NCI-H446 (cell line): ENCODE measurements around the gene PMS1.
"Not testable (repeated sequence)": the region's sequence is repeated elsewhere in the genome, so short reads cannot be mapped to it uniquely, and the experiment has no call there.

ENCODE experiments used
- DNase-seq, 2 experiments: peaks; one replicate each; lab custom pipeline; 2025; lab: John Stamatoyannopoulos, UW

PMS1 gene

GRCh38 chr2:189783927-189784867 lies at the start of gene PMS1, which contains the start of gene ORMDL1:
PMS1 (plus strand) TSS chr2:189784450; CDS start chr2:189791810, 7,360 bp downstream.
ORMDL1 (minus strand) TSS chr2:189784339; CDS start chr2:189782595, 1,744 bp downstream.
- DNase-seq = peak; percentile 86 to 97

GRCh38 chr2:189751080-189751658 lies 33.1 kb upstream of the PMS1 start:
- DNase-seq = peak; percentile 7 to 32

- DNase-seq = no peak
These were observed 27.8 kb upstream of the PMS1 start for GRCh38 chr2:189756311-189756952.

- DNase-seq = not testable (repeated sequence)
These were observed 24.1 kb upstream of the PMS1 start for GRCh38 chr2:189760154-189760553.

- no peak for DNase-seq
These were observed 22.1 kb upstream of the PMS1 start for GRCh38 chr2:189762229-189762550.

GRCh38 chr2:189762551-189763298 lies 21.5 kb upstream of the PMS1 start, which contains the start of gene OSGEPL1:
OSGEPL1 (minus strand) TSS chr2:189762792; CDS start chr2:189761640, 1,152 bp downstream.
- DNase-seq = peak; percentile 81 to 88

GRCh38 chr2:189763908-189764661 lies 20.2 kb upstream of the PMS1 start:
- DNase-seq = peak in 1 of 2 experiments; percentile 15

- DNase-seq = no peak
These were observed 13.5 kb upstream of the PMS1 start for GRCh38 chr2:189770590-189771322.

GRCh38 chr2:189772212-189772611 lies 12.0 kb upstream of the PMS1 start:
- DNase-seq = no peak

GRCh38 chr2:189782221-189782671 lies 2.0 kb upstream of the PMS1 start:
- DNase-seq = no peak

GRCh38 chr2:189783451-189783926 lies 761 bp upstream of the PMS1 start:
- DNase-seq = peak in 1 of 2 experiments; percentile 37

GRCh38 chr2:189791338-189792042 lies 7.2 kb downstream of the PMS1 start:
- no peak for DNase-seq

- no peak for DNase-seq
These were observed 10.1 kb downstream of the PMS1 start for GRCh38 chr2:189794310-189794709.

- DNase-seq = peak in 1 of 2 experiments; percentile 25
These were observed 13.7 kb downstream of the PMS1 start for GRCh38 chr2:189797902-189798301.

- DNase-seq = peak; percentile 13 to 37
These were observed 14.2 kb downstream of the PMS1 start for GRCh38 chr2:189798312-189799029.

GRCh38 chr2:189799030-189799331 lies 14.7 kb downstream of the PMS1 start:
- DNase-seq = no peak

GRCh38 chr2:189799531-189799930 lies 15.3 kb downstream of the PMS1 start:
- DNase-seq = peak in 1 of 2 experiments; percentile 57

- no peak for DNase-seq
These were observed 18.2 kb downstream of the PMS1 start for GRCh38 chr2:189802396-189802912.

- DNase-seq = no peak
These were observed 19.2 kb downstream of the PMS1 start for GRCh38 chr2:189803431-189803830.
